H1 (cell line): ENCODE results near the gene DAB2IP. TPM values are rescaled to one million over a fixed set of nuclear protein-coding genes. Genes with fewer than 3 reads are reported as not detected.
A peak's percentile ranks its signal among the peaks of the same experiment; 100 is the strongest.

ENCODE experiments used
- CTCF ChIA-PET: fragments of 300-600 bp; sonication (Branson Sonifier 250); formaldehyde crosslinking; loops from one replicate; lab custom pipeline; 2021; ENCODE audit not compliant: partially characterized antibody; lab: Charles Lee
- POLR2A ChIA-PET: fragments of 300-600 bp; sonication (Branson Sonifier 250); formaldehyde crosslinking; loops from one replicate; lab custom pipeline; 2021; ENCODE audit warnings: inconsistent platforms; ENCODE audit not compliant: partially characterized antibody; lab: Charles Lee
- DNase-seq, 2 experiments: peaks; one replicate each; pipeline versions ENCODE4 v3.0.0 to v3.0.0-alpha.2; 2010 to 2022; ENCODE audit warnings: low spot score in 2 of 2, low read depth in 1 of 2, mixed read lengths in 1 of 2
- FAIRE-seq: peaks from 2 replicates; lab custom pipeline; 2011; peaks lifted over from hg19 to GRCh38; lab: Jason Lieb, UNC
- H2AFZ ChIP-seq: 2 replicates; pipeline ENCODE4 v1.8.1; 2012; ENCODE audit warnings: low read length, inconsistent platforms
- H2AK5ac ChIP-seq: 2 replicates; pipeline ENCODE4 v1.6.1; 2013; ENCODE audit warnings: low read depth, low read length
- H2BK120ac ChIP-seq: replicated peaks from 2 replicates; pipeline ENCODE3; 2013; ENCODE audit warnings: low read depth, low read length, inconsistent platforms
- H2BK12ac ChIP-seq: 2 replicates; pipeline ENCODE4 v1.6.1; 2013; ENCODE audit warnings: low read depth, low read length
- H2BK15ac ChIP-seq: 2 replicates; pipeline ENCODE4 v1.6.1; 2013; ENCODE audit warnings: low read length
- H2BK20ac ChIP-seq: 2 replicates; pipeline ENCODE4 v1.6.1; 2013; ENCODE audit warnings: low read length
- H2BK5ac ChIP-seq: 2 replicates; pipeline ENCODE4 v1.6.1; 2013; ENCODE audit warnings: low read depth, low read length
- H3K14ac ChIP-seq: 2 replicates; pipeline ENCODE4 v1.6.1; 2013; ENCODE audit warnings: inconsistent platforms; ENCODE audit not compliant: insufficient read length
- H3K18ac ChIP-seq: 2 replicates; pipeline ENCODE4 v1.6.1; 2013; ENCODE audit warnings: low read length; ENCODE audit errors: extremely low read depth
- H3K23ac ChIP-seq: 2 replicates; pipeline ENCODE4 v1.6.1; 2013; ENCODE audit warnings: inconsistent platforms; ENCODE audit not compliant: insufficient read length
- H3K23me2 ChIP-seq: 2 replicates; pipeline ENCODE4 v1.6.1; 2013; ENCODE audit warnings: low read depth, low read length
- H3K27ac ChIP-seq: 2 replicates; pipeline ENCODE4 v1.6.1; 2011; ENCODE audit warnings: low read depth, low read length, inconsistent platforms
- H3K27me3 ChIP-seq, 4 experiments: replicated peaks in 1 of 4; 1 replicate in 1 of 4; 2 replicates in 3 of 4; pipeline versions ENCODE4 v1.6.1 to v1.8.1; 2011 to 2013; ENCODE audit warnings: low read length in 3 of 4, mild to moderate bottlenecking in 3 of 4, inconsistent platforms in 2 of 4, mixed read lengths in 2 of 4, moderate library complexity in 1 of 4; ENCODE audit not compliant: control insufficient read depth in 3 of 4, insufficient read depth in 3 of 4; ENCODE audit errors: extremely low read depth in 1 of 4
- H3K36me3 ChIP-seq, 4 experiments: 2 replicates each; pipeline versions ENCODE4 v1.6.1 to v1.8.1; 2011 to 2013; ENCODE audit warnings: mild to moderate bottlenecking in 4 of 4, low read length in 3 of 4, moderate library complexity in 2 of 4, control low read depth in 1 of 4, inconsistent platforms in 1 of 4; ENCODE audit not compliant: insufficient read depth in 4 of 4, control insufficient read depth in 2 of 4
- H3K4ac ChIP-seq: replicated peaks from 2 replicates; pipeline ENCODE3; 2013; ENCODE audit warnings: low read length, low read depth, mixed read lengths, inconsistent platforms; ENCODE audit not compliant: insufficient read length
- H3K4me1 ChIP-seq, 4 experiments: replicated peaks in 1 of 4; 1 replicate in 1 of 4; 2 replicates in 3 of 4; pipeline versions ENCODE4 v1.6.1 to v1.8.1; 2011 to 2013; ENCODE audit warnings: low read length in 3 of 4, inconsistent platforms in 2 of 4, mixed read lengths in 1 of 4; ENCODE audit not compliant: insufficient read depth in 4 of 4, control insufficient read depth in 3 of 4
- H3K4me2 ChIP-seq, 2 experiments: 2 replicates each; pipeline versions ENCODE4 v1.6.1 to v1.8.1; 2011 to 2013; ENCODE audit warnings: low read depth in 2 of 2, low read length in 2 of 2, control low read depth in 1 of 2, inconsistent platforms in 1 of 2, mild to moderate bottlenecking in 1 of 2; ENCODE audit not compliant: insufficient read depth in 1 of 2
- H3K4me3 ChIP-seq, 4 experiments: fragments of 200-600, 300-600 bp in 1 of 4; sonication (generic), shearing (Covaris generic), sonication (Bioruptor Twin) in 1 of 4; 2 replicates each; pipeline versions ENCODE4 v1.5.1 to v1.8.1; 2011 to 2016; ENCODE audit warnings: low read length in 4 of 4, low read depth in 3 of 4, control low read depth in 2 of 4, inconsistent platforms in 2 of 4, mild to moderate bottlenecking in 2 of 4, mixed read lengths in 1 of 4, moderate library complexity in 1 of 4; ENCODE audit not compliant: insufficient read depth in 2 of 4; ENCODE audit errors: extremely low read depth in 1 of 4
- H3K56ac ChIP-seq: replicated peaks from 2 replicates; pipeline ENCODE3; 2013; ENCODE audit warnings: low read depth, mild to moderate bottlenecking, mixed read lengths, low read length, inconsistent platforms; ENCODE audit not compliant: insufficient read length
- H3K79me1 ChIP-seq: 2 replicates; pipeline ENCODE4 v1.6.1; 2013; ENCODE audit warnings: low read depth, low read length, control low read depth
- H3K79me2 ChIP-seq, 2 experiments: 2 replicates each; pipeline versions ENCODE4 v1.6.1 to v1.8.1; 2012 to 2013; ENCODE audit warnings: low read length in 2 of 2, mild to moderate bottlenecking in 2 of 2, inconsistent platforms in 1 of 2; ENCODE audit not compliant: insufficient read depth in 2 of 2, control insufficient read depth in 1 of 2
- H3K9ac ChIP-seq, 4 experiments: replicated peaks in 1 of 4; 1 replicate in 1 of 4; 2 replicates in 3 of 4; pipeline versions ENCODE4 v1.6.1 to v1.8.1; 2011 to 2013; ENCODE audit warnings: low read depth in 3 of 4, low read length in 3 of 4, control low read depth in 2 of 4, mild to moderate bottlenecking in 2 of 4, moderate library complexity in 2 of 4, inconsistent platforms in 1 of 4; ENCODE audit errors: extremely low read depth in 1 of 4
- H3K9me3 ChIP-seq, 2 experiments: 2 replicates each; pipeline versions ENCODE4 v1.6.1 to v1.8.1; 2012 to 2013; ENCODE audit warnings: mild to moderate bottlenecking in 2 of 2, moderate library complexity in 2 of 2, control low read depth in 1 of 2, inconsistent platforms in 1 of 2, low read depth in 1 of 2, low read length in 1 of 2, mixed read lengths in 1 of 2; ENCODE audit not compliant: insufficient read depth in 2 of 2
- H4K20me1 ChIP-seq, 2 experiments: replicated peaks in 1 of 2; 2 replicates each; pipeline versions ENCODE3 to v1.8.1; 2011 to 2013; ENCODE audit warnings: inconsistent platforms in 2 of 2, low read length in 2 of 2, mild to moderate bottlenecking in 1 of 2; ENCODE audit not compliant: insufficient read depth in 2 of 2, control insufficient read depth in 1 of 2
- H4K5ac ChIP-seq: 2 replicates; pipeline ENCODE4 v1.6.1; 2013; ENCODE audit warnings: low read length, low read depth, mixed read lengths, inconsistent platforms; ENCODE audit not compliant: insufficient read length
- H4K8ac ChIP-seq: 2 replicates; pipeline ENCODE4 v1.8.0; 2013; ENCODE audit warnings: mild to moderate bottlenecking, moderate library complexity, low read length, inconsistent platforms; ENCODE audit not compliant: insufficient read depth; ENCODE audit errors: extremely low read depth
- H4K91ac ChIP-seq: replicated peaks from 2 replicates; pipeline ENCODE3; 2013; ENCODE audit warnings: low read length, mixed read lengths, inconsistent platforms; ENCODE audit not compliant: insufficient read length
- EP300 ChIP-seq, 2 experiments: IDR thresholded peaks; 1 replicate in 1 of 2; 2 replicates in 1 of 2; pipeline ENCODE4 v1.6.1; 2011 to 2012; ENCODE audit warnings: low read depth in 2 of 2, low read length in 2 of 2, mild to moderate bottlenecking in 2 of 2, borderline replicate concordance in 1 of 2, inconsistent platforms in 1 of 2, moderate library complexity in 1 of 2
- HDAC2 ChIP-seq, 2 experiments: fragments of 300-600 bp in 1 of 2; sonication (generic) in 1 of 2; IDR thresholded peaks; 2 replicates each; pipeline ENCODE4 v1.6.1; 2011 to 2012; ENCODE audit warnings: low read depth in 2 of 2, low read length in 2 of 2, mild to moderate bottlenecking in 2 of 2, moderate library complexity in 2 of 2, borderline replicate concordance in 1 of 2, inconsistent platforms in 1 of 2
- KDM1A ChIP-seq: fragments of 200-600, 300-600 bp; sonication (generic); IDR thresholded peaks from 2 replicates; pipeline ENCODE4 v1.7.1; 2016; ENCODE audit warnings: mild to moderate bottlenecking, low read length, borderline replicate concordance
- MAX ChIP-seq: IDR thresholded peaks from 2 replicates; pipeline ENCODE4 v1.6.1; 2012; ENCODE audit warnings: inconsistent platforms
- POLR2AphosphoS5 ChIP-seq: IDR thresholded peaks from 2 replicates; pipeline ENCODE4 v1.6.1; 2011; ENCODE audit warnings: low read depth, low read length
- RFX5 ChIP-seq: IDR thresholded peaks from 2 replicates; pipeline ENCODE4 v1.6.1; 2011; ENCODE audit warnings: low read depth, low read length, improper control_type of control experiment, borderline replicate concordance
- RXRA ChIP-seq: IDR thresholded peaks from 2 replicates; pipeline ENCODE4 v1.6.1; 2011; ENCODE audit warnings: low read depth, mild to moderate bottlenecking, low read length, moderate library complexity; ENCODE audit not compliant: insufficient read depth
- SIN3A ChIP-seq, 2 experiments: IDR thresholded peaks in 1 of 2; conservative IDR thresholded peaks in 1 of 2; 2 replicates each; pipeline ENCODE4 v1.6.1; 2011 to 2012; ENCODE audit warnings: low read length in 2 of 2, improper control_type of control experiment in 1 of 2, low read depth in 1 of 2, mild to moderate bottlenecking in 1 of 2
- SP1 ChIP-seq: IDR thresholded peaks from 2 replicates; pipeline ENCODE4 v1.6.1; 2011; ENCODE audit warnings: low read depth, low read length
- WGBS, 2 experiments: shearing (Covaris generic) in 1 of 2; methylation state at CpG; one replicate each; pipeline versions ENCODE4 v1.1.6 to v1.1.7; 2013 to 2015; ENCODE audit warnings: low lambda C conversion rate in 2 of 2, mixed read lengths in 2 of 2, inconsistent platforms in 1 of 2, low coverage in 1 of 2, missing lambda C conversion rate in 1 of 2; ENCODE audit not compliant: insufficient replicate concordance in 2 of 2, insufficient coverage in 1 of 2, insufficient read length in 1 of 2; ENCODE audit errors: extremely low coverage in 1 of 2, missing lambda C conversion rate in 1 of 2; 5-methylcytosine and 5-hydroxymethylcytosine counted together
- polyA plus RNA-seq, 7 experiments: library from polyadenylated mRNA; depleted of rRNA in 3 of 7; stranded (reverse) in 5 of 7; unstranded in 2 of 7; fragments of >200 nt in 5 of 7; fragments of 200-250 nt in 2 of 7; gene quantifications; 1 replicate in 5 of 7; 2 replicates in 1 of 7; 4 replicates in 1 of 7; pipeline versions ENCODE4 v1.2.1 to v1.2.3, GENCODE V29; 2011 to 2013; ENCODE audit warnings: missing spikeins in 2 of 7, mixed read lengths in 2 of 7
- total RNA-seq: library from RNA; stranded (reverse); fragmentation: NEBNext Ultra II Directional; extraction: Animal tissue kit (Norgen Biotek cat#: 25700); gene quantifications from 2 replicates; pipeline ENCODE4 v1.2.1, GENCODE V29; 2021

DAB2IP gene
- total and polyA plus RNA-seq, 2 of the 8 experiments (the other 6 are each of a cell fraction or from before 2014, with no cell fraction given), result 19.7 to 39.5 TPM

- ChIA-PET CTCF (interaction anchor here (0.9 to 24.2 kb wide), 10 partner anchors 8 to 340 kb away, joined by 3 to 670 read pairs (median 4); no protein-coding TSS in a partner anchor), POLR2A (interaction anchor here (1.1 to 1.7 kb wide), 2 partner anchors 9 to 11 kb away, joined by 3 read pairs; no protein-coding TSS in a partner anchor)
- Histone ChIP-seq H4K5ac (no peak overlapping the region), H2BK120ac (no peak overlapping the region), H3K4me3 (peak overlapping the region; percentile 34 to 69 (median 56); a peak in 7 of 8 replicates), H3K4ac (no peak overlapping the region), H3K18ac (peak overlapping the region; percentile 48; the same call in 1 of the 2 replicates), H2AFZ (no peak overlapping the region), H3K56ac (no peak overlapping the region), H3K9ac (no peak overlapping the region), H2AK5ac (no peak overlapping the region), H3K9me3 (no peaks in the 10 kb centered on the region), H2BK20ac (no peak overlapping the region), H3K79me2 (peaks cover 3 to 31% of the 10 kb centered on the region in 2 experiments; a peak in 3 of 4 replicates), H4K20me1 (peaks cover 9 to 17% of the 10 kb centered on the region in 2 experiments), H2BK5ac (peak overlapping the region; percentile 88; the same call in 1 of the 2 replicates), H3K36me3 (no peaks in the 10 kb centered on the region), H3K27ac (no peak overlapping the region), H3K4me1 (peaks cover 10 to 43% (median 26%) of the 10 kb centered on the region in 4 experiments), H3K27me3 (peaks cover 0 to 7% (median 0%) of the 10 kb centered on the region in 4 experiments; a peak in 2 of 7 replicates), H3K14ac (no peak overlapping the region), H3K23ac (no peak overlapping the region), H2BK15ac (peak overlapping the region; percentile 92; the same call in 1 of the 2 replicates), H4K8ac (no peak overlapping the region), H2BK12ac (peak overlapping the region; percentile 60; the same call in 1 of the 2 replicates), H4K91ac (peak overlapping the region; percentile 87), H3K23me2 (peaks cover 17% of the 10 kb centered on the region; the same call in 1 of the 2 replicates), H3K4me2 (peak overlapping the region; percentile 90 to 96), H3K79me1 (peaks cover 12% of the 10 kb centered on the region)
- DNase-seq (peak; percentile 70 to 93), FAIRE-seq (no peak)
- 9% methylated on average over 15 of the region's 15 CpGs; no CpG with 5 or more reads in 1 of the 2 experiments for WGBS, 2 experiments
- no peak for TF ChIP-seq POLR2AphosphoS5
- TF ChIP-seq EP300 (IDR thresholded peaks at IDR 0.05; ENCODE audit: borderline replicate concordance in 1 of 2, low read depth in 2 of 2, low read length in 2 of 2), result peak in 1 of 2 experiments; percentile 52; a peak in 1 of 3 replicates
- TF ChIP-seq HDAC2 (IDR thresholded peaks at IDR 0.05; ENCODE audit: borderline replicate concordance in 1 of 2, low read depth in 2 of 2, low read length in 2 of 2), result peak in 1 of 2 experiments; percentile 68; a peak in 1 of 4 replicates
- peak; percentile 96 for TF ChIP-seq SP1
- peak; percentile 87; the same call in 1 of the 2 replicates for TF ChIP-seq KDM1A
- peak; percentile 21; the same call in 1 of the 2 replicates for TF ChIP-seq RFX5
- TF ChIP-seq MAX, result 0 out of 2 replicates have a peak, but pooled peaks have one; percentile 35
- peak in 1 of 2 experiments; percentile 58; a peak in 2 of 4 replicates for TF ChIP-seq SIN3A (conservative IDR thresholded peaks at IDR 0.05 in 1 of 2, IDR thresholded peaks at IDR 0.05 in 1 of 2; ENCODE audit: low read depth in 1 of 2, low read length in 2 of 2)
- 0 out of 2 replicates have a peak, but pooled peaks have one; percentile 22 for TF ChIP-seq RXRA
Observed at GRCh38 chr9:121650217-121651007, 1.0 kb upstream of the DAB2IP start.
